GM03348 (cell line): ENCODE measurements around the gene SH3BGRL2.
A peak's percentile ranks its signal among the peaks of the same experiment; 100 is the strongest.

Experiments
- DNase-seq: peaks from one replicate; pipeline ENCODE4 v3.0.0; 2012; ENCODE audit warnings: low spot score

Gene SH3BGRL2

GRCh38 chr6:79630883-79631692 is at the start of gene SH3BGRL2:
SH3BGRL2 (plus strand) TSS chr6:79631329; CDS start chr6:79631462, 133 bp downstream.
- peak; percentile 76 for DNase-seq

GRCh38 chr6:79584332-79584731 is 46.8 kb upstream of the SH3BGRL2 start:
- DNase-seq, result no peak

DNA sequence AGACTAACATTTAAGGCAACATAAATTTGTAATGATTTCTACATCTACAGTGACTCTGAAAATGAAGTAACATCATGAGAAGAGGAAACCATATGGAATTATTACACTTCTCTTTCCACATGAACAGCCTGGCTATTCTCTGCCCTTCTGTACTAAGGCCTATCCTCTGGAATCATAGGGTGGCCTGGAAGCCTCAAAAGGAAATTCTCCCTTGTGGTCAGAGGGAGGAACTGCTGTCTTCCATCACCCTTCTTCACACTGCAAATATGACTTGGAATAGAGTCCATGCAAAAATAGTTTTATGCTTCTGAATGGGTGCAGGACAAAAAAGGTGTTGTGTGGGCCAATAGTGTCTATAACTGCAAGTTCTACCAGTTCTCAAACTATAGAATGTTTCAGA is 44.6 kb upstream of the SH3BGRL2 start:
- DNase-seq, result peak; percentile 46

GRCh38 chr6:79589701-79590100 is 41.4 kb upstream of the SH3BGRL2 start:
- DNase-seq, result no peak

DNA sequence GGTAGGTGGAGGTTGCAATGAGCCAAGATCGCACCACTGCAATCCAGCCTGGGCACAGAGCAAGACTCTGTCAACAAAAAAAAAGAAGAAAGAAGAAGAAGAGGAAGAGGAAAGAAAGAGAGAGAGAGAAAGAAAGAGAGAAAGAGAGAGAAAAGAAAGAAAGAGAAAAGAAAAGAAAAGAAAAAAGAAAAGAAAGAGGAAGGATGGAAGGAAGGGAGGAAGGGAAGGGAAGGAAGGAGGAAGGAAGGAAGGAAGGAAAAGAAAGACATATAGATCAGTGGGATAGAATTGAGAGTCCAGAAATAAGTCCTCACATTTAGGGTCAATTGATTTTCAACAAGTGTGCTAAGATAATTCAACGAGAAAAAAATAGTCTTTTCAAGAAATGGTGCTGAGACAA is 34.0 kb upstream of the SH3BGRL2 start:
- DNase-seq, result no peak

DNA sequence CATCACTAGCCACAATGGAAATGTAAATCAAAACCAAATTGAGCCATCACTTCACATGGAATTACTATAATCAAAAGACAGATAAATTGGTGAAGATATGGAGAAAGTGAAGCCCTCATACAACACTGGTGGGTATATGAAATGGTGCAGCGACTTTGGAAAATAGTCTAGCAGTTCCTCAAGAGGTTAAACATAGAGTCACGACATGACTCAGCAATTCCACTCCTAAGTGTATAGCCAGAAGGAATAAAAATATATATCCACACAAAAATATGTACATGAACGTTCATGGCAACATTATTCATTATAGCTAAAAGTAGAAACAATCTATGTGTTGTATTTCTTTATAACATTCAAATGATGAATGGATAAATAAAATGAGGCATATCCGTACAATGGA is 33.1 kb upstream of the SH3BGRL2 start:
- no peak for DNase-seq

DNA sequence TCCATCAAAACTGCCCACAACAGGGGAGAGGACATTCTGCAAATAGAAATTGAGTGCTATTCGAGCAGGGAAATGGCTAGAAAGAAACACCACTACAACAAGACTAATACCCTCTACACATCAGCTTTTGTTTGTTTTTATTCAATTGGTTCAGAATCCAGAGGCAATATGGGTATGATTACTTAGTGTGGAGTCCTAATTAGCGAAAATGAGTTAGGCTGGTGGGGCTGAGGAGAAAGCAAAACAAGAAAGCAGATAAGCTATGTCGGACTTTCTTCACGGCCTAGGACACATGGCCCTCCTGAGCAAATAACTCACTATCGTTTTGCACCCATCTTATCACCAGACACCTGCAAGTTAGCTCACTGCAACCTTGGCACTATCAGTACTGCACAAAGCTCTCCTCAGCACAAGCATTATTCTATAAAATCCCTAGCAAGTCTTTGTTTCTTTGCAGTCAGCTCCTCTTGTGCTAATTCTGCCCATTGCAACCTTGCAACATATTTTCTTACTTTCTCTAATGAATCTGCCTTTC is 31.3 kb upstream of the SH3BGRL2 start:
- no peak for DNase-seq

GRCh38 chr6:79600313-79600712 is 30.8 kb upstream of the SH3BGRL2 start:
- DNase-seq, result no peak

DNA sequence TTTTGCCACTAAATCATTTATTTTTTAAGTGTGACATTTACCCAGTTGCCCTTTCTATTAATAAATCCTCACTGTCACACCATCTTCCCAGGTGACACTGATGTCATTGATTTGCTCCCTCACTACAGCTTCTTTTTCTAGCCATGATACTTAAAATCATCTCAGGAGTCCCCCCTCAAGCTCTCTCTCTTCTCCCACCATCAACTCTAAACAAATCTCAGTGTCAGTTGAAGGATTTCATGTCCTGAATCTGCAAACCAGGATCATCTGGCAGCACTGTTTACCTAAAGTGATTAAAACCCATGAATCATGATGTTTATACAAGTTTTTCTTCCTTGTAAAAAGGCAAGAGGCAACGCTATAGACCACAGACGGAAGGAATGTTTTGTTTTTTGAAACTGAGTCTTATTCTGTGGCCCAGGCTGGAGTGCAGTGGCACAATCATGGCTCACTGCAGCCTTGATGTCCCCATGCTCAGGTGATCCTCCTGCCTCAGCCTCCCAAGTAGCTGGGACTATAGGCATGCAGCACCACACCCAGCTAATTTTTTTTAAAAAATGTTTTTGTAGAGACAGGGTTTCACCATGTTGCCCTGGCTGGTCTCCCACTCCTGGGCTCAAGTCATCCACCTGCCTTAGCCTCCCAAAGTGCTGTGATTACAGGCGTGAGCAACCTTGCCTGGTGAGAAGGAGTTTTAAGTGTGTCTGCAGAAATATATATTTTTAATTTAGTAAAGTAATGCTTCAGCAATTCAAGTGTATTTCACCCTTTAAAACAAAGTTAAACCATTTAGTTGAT is 30.1 kb upstream of the SH3BGRL2 start:
- no peak for DNase-seq

- no peak for DNase-seq
Observed at GRCh38 chr6:79602859-79603258, 28.3 kb upstream of the SH3BGRL2 start.

DNA sequence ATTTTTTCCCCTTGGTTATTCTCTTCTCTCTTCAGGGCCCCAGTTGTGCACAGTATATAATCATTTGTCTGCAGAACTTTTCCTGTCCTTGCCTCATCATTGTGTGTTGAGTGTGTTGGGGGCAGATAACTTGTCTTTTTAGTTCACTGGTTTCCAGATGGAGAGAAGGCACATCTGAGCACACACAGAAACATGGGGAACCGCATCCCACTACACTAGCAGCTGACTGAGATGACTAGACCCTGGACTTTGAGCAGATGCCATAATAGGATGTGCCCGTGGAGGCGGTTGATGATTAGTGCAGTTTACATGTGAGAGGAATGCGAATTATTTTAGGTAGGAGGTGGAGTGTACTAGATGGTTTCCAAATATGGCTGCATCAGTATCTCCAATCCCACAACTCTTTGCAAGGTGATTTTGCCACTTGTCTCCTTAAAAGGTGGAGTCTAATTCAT is 26.5 kb upstream of the SH3BGRL2 start:
- peak; percentile 18 for DNase-seq

DNA sequence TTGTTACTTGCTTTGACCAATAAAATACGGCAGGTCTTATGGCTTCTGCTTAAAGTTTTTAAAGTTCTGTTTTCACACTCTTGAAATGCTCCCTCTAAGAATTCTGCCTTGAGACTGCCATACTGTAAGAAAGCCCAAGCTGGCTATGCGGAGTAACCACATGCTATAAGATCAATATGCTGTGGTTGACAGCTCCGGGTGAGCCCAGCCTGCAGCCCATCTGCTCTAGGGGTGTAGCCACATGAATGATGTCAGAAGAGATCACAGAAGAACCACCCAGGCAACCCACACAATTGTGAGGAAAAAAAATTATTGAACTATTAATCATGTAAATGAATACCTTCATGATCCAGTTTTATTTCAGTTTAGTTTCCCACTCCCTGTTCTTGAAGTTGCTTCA is 26.1 kb upstream of the SH3BGRL2 start:
- DNase-seq, result no peak

- DNase-seq, result no peak
Observed at GRCh38 chr6:79605968-79606764, 25.0 kb upstream of the SH3BGRL2 start.

DNA sequence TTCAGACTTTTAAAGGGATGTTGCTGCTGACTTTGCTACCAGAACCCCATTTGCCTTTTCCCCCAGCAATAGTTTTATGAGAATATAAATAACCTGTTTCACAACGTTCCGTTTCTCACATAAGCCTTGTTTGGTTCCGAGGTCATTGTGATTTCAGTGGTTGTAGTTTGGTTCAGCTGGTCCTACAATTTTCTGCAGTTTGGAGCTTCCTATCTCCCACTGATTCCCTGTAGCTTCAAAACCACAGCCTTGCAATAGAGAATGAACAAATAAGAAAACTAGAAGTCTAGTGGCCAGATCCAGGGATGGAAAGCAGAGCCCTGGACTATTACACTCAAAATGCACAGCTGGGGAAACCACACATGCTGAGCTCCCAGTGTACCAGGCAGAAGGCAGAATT is 24.1 kb upstream of the SH3BGRL2 start:
- no peak for DNase-seq

- no peak for DNase-seq
Observed at GRCh38 chr6:79608334-79609224, 22.6 kb upstream of the SH3BGRL2 start.

DNA sequence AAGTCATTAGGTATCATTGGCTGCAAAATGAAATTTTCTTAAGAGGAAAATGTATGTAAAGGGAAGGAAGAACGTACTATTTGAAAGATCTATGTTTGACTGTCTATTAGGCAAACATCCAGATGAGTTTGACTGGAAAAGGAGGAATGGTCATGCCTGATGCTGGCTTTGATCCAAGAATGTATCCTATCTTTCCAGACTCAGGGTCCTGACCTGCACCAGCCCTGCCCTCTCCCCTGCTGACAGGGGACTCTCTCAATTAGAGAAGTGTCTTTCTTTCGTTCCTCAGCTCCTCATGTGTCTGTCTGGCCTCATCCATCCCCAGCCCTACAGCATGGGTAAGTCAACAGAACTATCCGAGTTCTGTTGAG is 21.9 kb upstream of the SH3BGRL2 start:
- DNase-seq, result no peak

GRCh38 chr6:79610306-79611009 is 20.7 kb upstream of the SH3BGRL2 start:
- DNase-seq, result no peak

DNA sequence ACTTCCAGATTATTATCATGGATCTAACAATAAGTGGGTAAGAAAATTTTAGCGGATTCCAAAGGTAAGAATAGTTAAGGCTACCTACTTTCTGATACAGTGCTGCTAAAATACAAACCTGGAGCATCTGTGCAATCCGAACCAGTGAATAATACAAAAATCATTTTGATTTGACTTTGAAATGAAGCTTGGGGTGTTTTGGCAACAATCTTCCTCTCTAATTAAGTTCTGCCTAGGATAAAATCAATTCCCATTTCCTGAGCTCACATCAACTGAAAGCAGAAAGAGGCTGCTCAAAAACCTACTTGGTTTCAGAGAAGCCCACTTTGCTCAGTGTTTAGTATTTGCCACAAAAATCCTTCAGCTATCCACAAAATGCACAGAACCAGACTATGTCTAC is 18.7 kb upstream of the SH3BGRL2 start:
- no peak for DNase-seq

GRCh38 chr6:79612918-79613317 is 18.2 kb upstream of the SH3BGRL2 start:
- DNase-seq, result no peak

GRCh38 chr6:79613912-79614311 is 17.2 kb upstream of the SH3BGRL2 start:
- no peak for DNase-seq
